ENCODE results near the gene DSTN. TPM values are rescaled to one million over a fixed set of nuclear protein-coding genes. Genes with fewer than 3 reads are reported as not detected.

DSTN gene
- total RNA-seq, 4 donors from 2014 or later = 111 to 151 (median 117) TPM

- Histone ChIP-seq H3K4me1 (peaks cover 0 to 16% (median 0%) of the 10 kb centered on the region in 4 donors), H3K4me3 (no peak overlapping the region), H3K9me3 (no peaks in the 10 kb centered on the region), H3K27ac (peak overlapping the region in 1 of 4 donors; percentile 49), H3K27me3 (no peaks in the 10 kb centered on the region), H3K36me3 (no peaks in the 10 kb centered on the region)
- TF ChIP-seq POLR2A (IDR thresholded peaks at IDR 0.05) = no peak
- TF ChIP-seq, protein P1, sequence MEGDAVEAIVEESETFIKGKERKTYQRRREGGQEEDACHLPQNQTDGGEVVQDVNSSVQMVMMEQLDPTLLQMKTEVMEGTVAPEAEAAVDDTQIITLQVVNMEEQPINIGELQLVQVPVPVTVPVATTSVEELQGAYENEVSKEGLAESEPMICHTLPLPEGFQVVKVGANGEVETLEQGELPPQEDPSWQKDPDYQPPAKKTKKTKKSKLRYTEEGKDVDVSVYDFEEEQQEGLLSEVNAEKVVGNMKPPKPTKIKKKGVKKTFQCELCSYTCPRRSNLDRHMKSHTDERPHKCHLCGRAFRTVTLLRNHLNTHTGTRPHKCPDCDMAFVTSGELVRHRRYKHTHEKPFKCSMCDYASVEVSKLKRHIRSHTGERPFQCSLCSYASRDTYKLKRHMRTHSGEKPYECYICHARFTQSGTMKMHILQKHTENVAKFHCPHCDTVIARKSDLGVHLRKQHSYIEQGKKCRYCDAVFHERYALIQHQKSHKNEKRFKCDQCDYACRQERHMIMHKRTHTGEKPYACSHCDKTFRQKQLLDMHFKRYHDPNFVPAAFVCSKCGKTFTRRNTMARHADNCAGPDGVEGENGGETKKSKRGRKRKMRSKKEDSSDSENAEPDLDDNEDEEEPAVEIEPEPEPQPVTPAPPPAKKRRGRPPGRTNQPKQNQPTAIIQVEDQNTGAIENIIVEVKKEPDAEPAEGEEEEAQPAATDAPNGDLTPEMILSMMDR (IDR thresholded peaks at IDR 0.05) = no peak
- no peak for DNase-seq
These were observed 7.0 kb upstream of the DSTN start for GRCh38 chr20:17562804-17563305.

DNA sequence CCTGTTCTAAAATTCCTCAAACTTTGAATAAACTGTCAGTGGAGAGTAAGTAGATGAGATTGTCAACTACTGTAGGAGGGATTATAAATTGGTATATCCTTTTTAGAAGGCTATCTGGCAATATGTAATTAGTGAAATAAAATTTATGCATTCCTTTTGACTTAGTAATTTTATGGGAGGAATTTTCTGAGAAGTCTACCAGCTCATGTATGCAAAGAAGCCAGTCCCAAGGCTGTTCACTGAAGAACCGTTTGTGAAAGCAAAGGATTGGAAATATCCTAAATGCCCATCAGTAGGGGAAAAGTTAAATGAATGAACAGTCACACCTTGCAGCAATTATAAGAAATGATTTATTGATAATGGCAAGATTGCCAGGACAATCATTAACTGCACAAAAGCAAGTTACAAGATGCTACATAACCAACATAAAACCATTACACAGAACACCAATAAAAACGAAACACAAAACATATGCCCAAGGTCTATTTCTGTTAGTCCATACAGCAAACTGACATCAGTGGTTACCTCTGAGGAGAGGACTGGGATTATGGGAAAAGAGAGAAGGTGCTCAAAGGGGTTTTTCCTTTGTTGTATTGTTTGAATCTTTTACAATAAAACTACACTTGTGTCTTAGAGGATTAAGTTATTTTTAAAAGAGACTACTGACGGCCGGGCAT is 4.6 kb upstream of the DSTN start:
- DNase-seq = no peak
- H3K27me3 ChIP-seq = no peaks in the 10 kb centered on the region

DNA sequence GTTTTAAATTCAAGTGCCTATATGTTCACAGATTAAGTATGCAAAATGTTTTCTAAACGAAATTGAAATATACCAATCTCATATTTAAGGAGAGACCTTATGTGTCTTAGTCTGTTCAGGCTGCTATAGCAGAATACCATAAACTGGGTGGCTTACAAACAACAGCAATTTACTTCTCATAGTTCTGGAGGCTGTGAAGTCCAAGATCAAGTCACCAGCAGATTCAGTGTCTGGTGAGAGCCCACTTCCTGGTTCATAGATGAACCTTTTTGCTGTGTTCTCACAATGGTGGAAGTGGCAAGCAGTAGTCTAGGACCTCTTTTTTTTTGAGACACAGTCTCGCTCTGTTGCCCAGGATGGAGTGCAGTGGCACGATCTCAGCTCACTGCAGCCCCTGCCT is 3.5 kb upstream of the DSTN start:
- H3K9me3 ChIP-seq = no peaks in the 10 kb centered on the region
- no peaks in the 10 kb centered on the region for H3K36me3 ChIP-seq
- H3K27ac ChIP-seq = no peak overlapping the region
- DNase-seq = no peak
- H3K4me1 ChIP-seq = peaks cover 0 to 8% (median 2%) of the 10 kb centered on the region in 4 donors
- no peaks in the 10 kb centered on the region for H3K27me3 ChIP-seq
- TF ChIP-seq, protein P1 (IDR thresholded peaks at IDR 0.05) = no peak
- no peak for TF ChIP-seq POLR2A (IDR thresholded peaks at IDR 0.05)
- no peak overlapping the region for H3K4me3 ChIP-seq

More for the DNA sequence above, 4.6 kb upstream of the DSTN start:
- Histone ChIP-seq H3K9me3 (no peaks in the 10 kb centered on the region), H3K4me1 (peaks cover 0 to 7% (median 2%) of the 10 kb centered on the region in 4 donors), H3K36me3 (no peaks in the 10 kb centered on the region), H3K27ac (no peak overlapping the region), H3K4me3 (no peak overlapping the region)
- TF ChIP-seq, protein P1 (IDR thresholded peaks at IDR 0.05) = no peak
- no peak for TF ChIP-seq POLR2A (IDR thresholded peaks at IDR 0.05)

- no peaks in the 10 kb centered on the region for H3K9me3 ChIP-seq
- TF ChIP-seq, protein P1 (IDR thresholded peaks at IDR 0.05) = no peak
- no peak for TF ChIP-seq POLR2A (IDR thresholded peaks at IDR 0.05)
- no peaks in the 10 kb centered on the region for H3K36me3 ChIP-seq
- DNase-seq = no peak
- peak overlapping the region in 2 of 4 donors; percentile 76 to 90 for H3K4me3 ChIP-seq
- peaks cover 0 to 27% (median 2%) of the 10 kb centered on the region in 4 donors for H3K4me1 ChIP-seq
- no peaks in the 10 kb centered on the region for H3K27me3 ChIP-seq
- H3K27ac ChIP-seq = peak overlapping the region; percentile 81 to 98 (median 93)
These were observed 1.7 kb upstream of the DSTN start for GRCh38 chr20:17568045-17568788.

- Histone ChIP-seq H3K9me3 (no peaks in the 10 kb centered on the region), H3K36me3 (no peaks in the 10 kb centered on the region), H3K4me3 (peak overlapping the region; percentile 70 to 90 (median 76)), H3K4me1 (peaks cover 0 to 35% (median 2%) of the 10 kb centered on the region in 4 donors), H3K27me3 (no peaks in the 10 kb centered on the region), H3K27ac (peak overlapping the region; percentile 81 to 98 (median 93))
- TF ChIP-seq, protein P1 (IDR thresholded peaks at IDR 0.05) = no peak
- TF ChIP-seq POLR2A (IDR thresholded peaks at IDR 0.05) = peak in 1 of 2 donors; percentile 70
- DNase-seq = peak; percentile 31 to 88 (median 85)
These were observed 828 bp upstream of the DSTN start for GRCh38 chr20:17568972-17569521.

All from Peyer's patch (tissue), 4 donors.